ENCODE data around the gene NPDC1.
"Not testable (repeated sequence)": the region's sequence is repeated elsewhere in the genome, so short reads cannot be mapped to it uniquely, and the experiment has no call there.

The NPDC1 gene

GRCh38 chr9:137006116-137007003, 39.6 kb downstream of the NPDC1 start:
- H3K4me3 Mint-ChIP-seq: no peak overlapping the region
- no peaks in the 10 kb centered on the region for H3K4me1 Mint-ChIP-seq (ENCODE audit: low read depth)

GRCh38 chr9:137004285-137004684, 41.7 kb downstream of the NPDC1 start:
- not testable (repeated sequence) for H3K27me3 Mint-ChIP-seq (ENCODE audit: low read depth); DNase-seq (ENCODE audit: low spot score); H3K36me3 Mint-ChIP-seq (ENCODE audit: low read depth); H3K27ac Mint-ChIP-seq; H3K4me1 Mint-ChIP-seq (ENCODE audit: low read depth); H3K9me3 Mint-ChIP-seq; H3K4me3 Mint-ChIP-seq

More at GRCh38 chr9:137006116-137007003, 39.6 kb downstream of the NPDC1 start:
- H3K9me3 Mint-ChIP-seq: no peaks in the 10 kb centered on the region
- DNase-seq (ENCODE audit: low spot score): no peak
- no peaks in the 10 kb centered on the region for H3K36me3 Mint-ChIP-seq (ENCODE audit: low read depth)
- no peak overlapping the region for H3K27ac Mint-ChIP-seq
- H3K27me3 Mint-ChIP-seq (ENCODE audit: low read depth): peaks cover 2% of the 10 kb centered on the region

- Mint-ChIP-seq H3K27ac (no peak overlapping the region), H3K9me3 (no peaks in the 10 kb centered on the region), H3K4me1 (ENCODE audit: low read depth) (peaks cover 23% of the 10 kb centered on the region), H3K4me3 (no peak overlapping the region), H3K36me3 (ENCODE audit: low read depth) (no peaks in the 10 kb centered on the region), H3K27me3 (ENCODE audit: low read depth) (peaks cover 6% of the 10 kb centered on the region)
- DNase-seq (ENCODE audit: low spot score): no peak
Observed at GRCh38 chr9:137002646-137003041, 43.3 kb downstream of the NPDC1 start.

GRCh38 chr9:137001857-137002645, 43.9 kb downstream of the NPDC1 start:
- H3K36me3 Mint-ChIP-seq (ENCODE audit: low read depth): no peaks in the 10 kb centered on the region
- H3K27me3 Mint-ChIP-seq (ENCODE audit: low read depth): peaks cover 8% of the 10 kb centered on the region
- no peak overlapping the region for H3K27ac Mint-ChIP-seq
- DNase-seq (ENCODE audit: low spot score): no peak
- H3K9me3 Mint-ChIP-seq: no peaks in the 10 kb centered on the region
- no peak overlapping the region for H3K4me3 Mint-ChIP-seq
- H3K4me1 Mint-ChIP-seq (ENCODE audit: low read depth): peaks cover 24% of the 10 kb centered on the region

- Mint-ChIP-seq H3K27me3 (ENCODE audit: low read depth) (peaks cover 8% of the 10 kb centered on the region), H3K4me3 (peak overlapping the region; percentile 56), H3K9me3 (no peaks in the 10 kb centered on the region), H3K36me3 (ENCODE audit: low read depth) (no peaks in the 10 kb centered on the region), H3K27ac (peak overlapping the region; percentile 78), H3K4me1 (ENCODE audit: low read depth) (peaks cover 27% of the 10 kb centered on the region)
- peak; percentile 48 for DNase-seq (ENCODE audit: low spot score)
Observed at GRCh38 chr9:137000177-137000930, 45.6 kb downstream of the NPDC1 start.

- Mint-ChIP-seq H3K4me1 (ENCODE audit: low read depth) (peaks cover 34% of the 10 kb centered on the region), H3K27ac (peak overlapping the region; percentile 69), H3K9me3 (no peaks in the 10 kb centered on the region), H3K27me3 (ENCODE audit: low read depth) (peaks cover 8% of the 10 kb centered on the region), H3K4me3 (peak overlapping the region; percentile 40), H3K36me3 (ENCODE audit: low read depth) (peaks cover 7% of the 10 kb centered on the region)
- peak; percentile 28 for DNase-seq (ENCODE audit: low spot score)
Observed at GRCh38 chr9:136997830-136998234, 48.1 kb downstream of the NPDC1 start.

- Mint-ChIP-seq H3K36me3 (ENCODE audit: low read depth) (peaks cover 7% of the 10 kb centered on the region), H3K9me3 (no peaks in the 10 kb centered on the region), H3K4me3 (peak overlapping the region; percentile 40), H3K27ac (peak overlapping the region; percentile 69), H3K27me3 (ENCODE audit: low read depth) (peaks cover 8% of the 10 kb centered on the region), H3K4me1 (ENCODE audit: low read depth) (peaks cover 34% of the 10 kb centered on the region)
- DNase-seq (ENCODE audit: low spot score): no peak
Observed at GRCh38 chr9:136997371-136997770, 48.6 kb downstream of the NPDC1 start.

GRCh38 chr9:136996361-136997292, 49.4 kb downstream of the NPDC1 start, which contains the start of gene CLIC3:
TSS of gene CLIC3 (minus strand) at chr9:136996568. CDS start at chr9:136996543, 25 bp downstream.
- H3K4me1 Mint-ChIP-seq (ENCODE audit: low read depth): peaks cover 35% of the 10 kb centered on the region
- peak within 1 kb of the TSS; percentile 42 for H3K4me3 Mint-ChIP-seq
- peak within 1 kb of the TSS; percentile 15 for H3K27ac Mint-ChIP-seq
- peaks cover 6% of the 10 kb centered on the region for H3K27me3 Mint-ChIP-seq (ENCODE audit: low read depth)
- H3K36me3 Mint-ChIP-seq (ENCODE audit: low read depth): peaks cover 7% of the 10 kb centered on the region
- H3K9me3 Mint-ChIP-seq: no peaks in the 10 kb centered on the region
- DNase-seq (ENCODE audit: low spot score): no peak

- H3K9me3 Mint-ChIP-seq: no peaks in the 10 kb centered on the region
- H3K4me3 Mint-ChIP-seq: no peak overlapping the region
- no peak for DNase-seq (ENCODE audit: low spot score)
- H3K4me1 Mint-ChIP-seq (ENCODE audit: low read depth): peaks cover 39% of the 10 kb centered on the region
- H3K36me3 Mint-ChIP-seq (ENCODE audit: low read depth): peaks cover 7% of the 10 kb centered on the region
- peaks cover 6% of the 10 kb centered on the region for H3K27me3 Mint-ChIP-seq (ENCODE audit: low read depth)
- peak overlapping the region; percentile 15 for H3K27ac Mint-ChIP-seq
Observed at GRCh38 chr9:136995772-136996311, 50.1 kb downstream of the NPDC1 start.

GRCh38 chr9:136995362-136995761, 50.6 kb downstream of the NPDC1 start:
- Mint-ChIP-seq H3K27me3 (ENCODE audit: low read depth) (peaks cover 9% of the 10 kb centered on the region), H3K27ac (no peak overlapping the region), H3K4me3 (no peak overlapping the region), H3K4me1 (ENCODE audit: low read depth) (peaks cover 36% of the 10 kb centered on the region), H3K36me3 (ENCODE audit: low read depth) (peaks cover 7% of the 10 kb centered on the region), H3K9me3 (no peaks in the 10 kb centered on the region)
- DNase-seq (ENCODE audit: low spot score): no peak

- no peak for DNase-seq (ENCODE audit: low spot score)
- Mint-ChIP-seq H3K27me3 (ENCODE audit: low read depth) (peaks cover 12% of the 10 kb centered on the region), H3K36me3 (ENCODE audit: low read depth) (peaks cover 7% of the 10 kb centered on the region), H3K9me3 (no peaks in the 10 kb centered on the region), H3K27ac (no peak overlapping the region), H3K4me3 (no peak overlapping the region), H3K4me1 (ENCODE audit: low read depth) (peaks cover 31% of the 10 kb centered on the region)
Observed at GRCh38 chr9:136994888-136995230, 51.1 kb downstream of the NPDC1 start.

GRCh38 chr9:136994180-136994887, 51.6 kb downstream of the NPDC1 start:
- Mint-ChIP-seq H3K27me3 (ENCODE audit: low read depth) (peaks cover 16% of the 10 kb centered on the region), H3K9me3 (no peaks in the 10 kb centered on the region), H3K4me3 (peak overlapping the region; percentile 86), H3K36me3 (ENCODE audit: low read depth) (peaks cover 7% of the 10 kb centered on the region), H3K27ac (no peak overlapping the region), H3K4me1 (ENCODE audit: low read depth) (peaks cover 30% of the 10 kb centered on the region)
- no peak for DNase-seq (ENCODE audit: low spot score)

All from T-helper 2 cell treated with Interferon-gamma antibody and Interleukin-4, amounts not matched to agents 5 μg/mL and 100 μg/mL, for 36 hours (primary cell).